HEK293T (cell line): ENCODE results near the gene SENP3.

Experiments used
- CTCF ChIA-PET: fragments of 350-600 bp; formaldehyde crosslinking; extraction: SDS; loops from one replicate; lab custom pipeline; 2021; ENCODE audit warnings: antibody characterized with exemption, inconsistent platforms; lab: Yijun Ruan, JAX
- POLR2A ChIA-PET: fragments of 350-600 bp; formaldehyde crosslinking; extraction: SDS; loops from one replicate; lab custom pipeline; 2020; ENCODE audit warnings: antibody characterized with exemption, inconsistent platforms; lab: Yijun Ruan, JAX
- DNase-seq: peaks from one replicate; pipeline ENCODE4 v3.0.0; 2012; ENCODE audit warnings: mixed read lengths; ENCODE audit errors: extremely low spot score
- ARNT ChIP-seq: fragments of 450-650 bp; IDR thresholded peaks from 2 replicates; pipeline ENCODE4 v1.6.1; 2017; ENCODE audit warnings: mild to moderate bottlenecking
- BHLHE40 ChIP-seq: fragments of 450-650 bp; IDR thresholded peaks from 2 replicates; pipeline ENCODE4 v1.6.1; 2016; ENCODE audit warnings: mild to moderate bottlenecking, moderate library complexity, borderline replicate concordance
- CTBP1 ChIP-seq: fragments of 450-650 bp; IDR thresholded peaks from 2 replicates; pipeline ENCODE4 v1.6.1; 2016; ENCODE audit warnings: borderline replicate concordance
- ELF4 ChIP-seq: fragments of 450-650 bp; IDR thresholded peaks from 2 replicates; pipeline ENCODE4 v1.6.1; 2017; ENCODE audit warnings: antibody characterized with exemption
- FOXA1 ChIP-seq: fragments of 450-650 bp; IDR thresholded peaks from 2 replicates; pipeline ENCODE4 v1.6.1; 2016; ENCODE audit warnings: mild to moderate bottlenecking
- FOXK2 ChIP-seq: fragments of 450-650 bp; IDR thresholded peaks from 2 replicates; pipeline ENCODE4 v1.6.1; 2016; ENCODE audit warnings: mild to moderate bottlenecking
- FOXM1 ChIP-seq: fragments of 450-650 bp; IDR thresholded peaks from 2 replicates; pipeline ENCODE4 v1.6.1; 2017; ENCODE audit warnings: mild to moderate bottlenecking, borderline replicate concordance
- HDGF ChIP-seq: fragments of 450-650 bp; IDR thresholded peaks from 2 replicates; pipeline ENCODE4 v1.6.1; 2017; ENCODE audit warnings: antibody characterized with exemption, borderline replicate concordance
- L3MBTL2 ChIP-seq: fragments of 450-650 bp; conservative IDR thresholded peaks from 2 replicates; pipeline ENCODE4 v1.6.1; 2016; ENCODE audit warnings: mild to moderate bottlenecking
- LEF1 ChIP-seq: fragments of 450-650 bp; IDR thresholded peaks from 2 replicates; pipeline ENCODE4 v1.6.1; 2017; ENCODE audit warnings: mild to moderate bottlenecking, borderline replicate concordance
- NFRKB ChIP-seq: fragments of 450-650 bp; IDR thresholded peaks from 2 replicates; pipeline ENCODE4 v1.6.1; 2016; ENCODE audit warnings: mild to moderate bottlenecking, moderate library complexity
- SP1 ChIP-seq: fragments of 450-650 bp; IDR thresholded peaks from 2 replicates; pipeline ENCODE4 v1.6.1; 2017
- SUZ12 ChIP-seq: fragments of 450-650 bp; IDR thresholded peaks from 2 replicates; pipeline ENCODE4 v1.6.1; 2016; ENCODE audit warnings: mild to moderate bottlenecking
- ZNF384 ChIP-seq: fragments of 450-650 bp; IDR thresholded peaks from 2 replicates; pipeline ENCODE4 v1.6.1; 2016
- TF ChIP-seq, protein P1 (sequence below): fragments of 450-650 bp; IDR thresholded peaks from 2 replicates; pipeline ENCODE4 v1.6.1; 2016

Gene SENP3

GRCh38 chr17:7579001-7579833, 17.5 kb downstream of the SENP3 start, which contains the start of gene CD68:
TSS of gene CD68 (plus strand) at chr17:7579638. CDS start at chr17:7579678, 40 bp downstream.
- POLR2A ChIA-PET: interaction anchor here (0.7 to 2.6 kb wide), 3 partner anchors 18 to 177 kb away, joined by 3 to 16 read pairs (median 4); partner anchors contain the start of genes SENP3, TP53 and WRAP53
- TF ChIP-seq SP1: no peak
- peak; percentile 43; the same call in 1 of the 2 replicates for TF ChIP-seq NFRKB
- no peak for TF ChIP-seq BHLHE40
- no peak for TF ChIP-seq HDGF
- no peak for TF ChIP-seq FOXM1
- no peak; the same call in 1 of the 2 replicates for TF ChIP-seq CTBP1
- peak; percentile 65 for TF ChIP-seq ELF4
- TF ChIP-seq FOXA1: no peak
- TF ChIP-seq LEF1: no peak
- no peak for TF ChIP-seq SUZ12
- no peak for TF ChIP-seq L3MBTL2
- TF ChIP-seq, protein P1, sequence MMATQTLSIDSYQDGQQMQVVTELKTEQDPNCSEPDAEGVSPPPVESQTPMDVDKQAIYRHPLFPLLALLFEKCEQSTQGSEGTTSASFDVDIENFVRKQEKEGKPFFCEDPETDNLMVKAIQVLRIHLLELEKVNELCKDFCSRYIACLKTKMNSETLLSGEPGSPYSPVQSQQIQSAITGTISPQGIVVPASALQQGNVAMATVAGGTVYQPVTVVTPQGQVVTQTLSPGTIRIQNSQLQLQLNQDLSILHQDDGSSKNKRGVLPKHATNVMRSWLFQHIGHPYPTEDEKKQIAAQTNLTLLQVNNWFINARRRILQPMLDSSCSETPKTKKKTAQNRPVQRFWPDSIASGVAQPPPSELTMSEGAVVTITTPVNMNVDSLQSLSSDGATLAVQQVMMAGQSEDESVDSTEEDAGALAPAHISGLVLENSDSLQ: 0 out of 2 replicates have a peak, but pooled peaks have one; percentile 6
- DNase-seq: no peak
- CTCF ChIA-PET: interaction anchor here (0.6 to 0.7 kb wide), 2 partner anchors 105 to 299 kb away, joined by 3 to 4 read pairs; no protein-coding TSS in a partner anchor

DNA sequence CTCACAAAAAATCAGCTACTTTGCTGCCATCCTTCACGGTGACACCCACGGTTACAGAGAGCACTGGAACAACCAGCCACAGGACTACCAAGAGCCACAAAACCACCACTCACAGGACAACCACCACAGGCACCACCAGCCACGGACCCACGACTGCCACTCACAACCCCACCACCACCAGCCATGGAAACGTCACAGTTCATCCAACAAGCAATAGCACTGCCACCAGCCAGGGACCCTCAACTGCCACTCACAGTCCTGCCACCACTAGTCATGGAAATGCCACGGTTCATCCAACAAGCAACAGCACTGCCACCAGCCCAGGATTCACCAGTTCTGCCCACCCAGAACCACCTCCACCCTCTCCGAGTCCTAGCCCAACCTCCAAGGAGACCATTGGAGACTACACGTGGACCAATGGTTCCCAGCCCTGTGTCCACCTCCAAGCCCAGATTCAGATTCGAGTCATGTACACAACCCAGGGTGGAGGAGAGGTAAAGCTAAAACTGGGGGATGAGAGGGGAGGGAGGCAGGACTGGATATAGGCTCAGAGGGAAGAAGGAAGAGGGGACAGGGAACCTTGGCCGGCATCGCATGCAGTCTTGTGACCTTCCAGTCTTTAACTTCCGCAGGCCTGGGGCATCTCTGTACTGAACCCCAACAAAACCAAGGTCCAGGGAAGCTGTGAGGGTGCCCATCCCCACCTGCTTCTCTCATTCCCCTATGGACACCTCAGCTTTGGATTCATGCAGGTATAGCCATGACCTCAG, 18.3 kb downstream of the SENP3 start:
- DNase-seq: no peak
- TF ChIP-seq L3MBTL2: no peak
- TF ChIP-seq, protein P1: peak; percentile 42; the same call in 1 of the 2 replicates
- ChIA-PET POLR2A (interaction anchor here (0.7 to 2.6 kb wide), 5 partner anchors 9 to 178 kb away, joined by 3 to 16 read pairs (median 4); partner anchors contain the start of genes SENP3, TP53 and WRAP53), CTCF (interaction anchor here (0.7 to 1.5 kb wide), 2 partner anchors 104 to 107 kb away, joined by 4 read pairs; partner anchors contain the start of gene TP53)

DNA sequence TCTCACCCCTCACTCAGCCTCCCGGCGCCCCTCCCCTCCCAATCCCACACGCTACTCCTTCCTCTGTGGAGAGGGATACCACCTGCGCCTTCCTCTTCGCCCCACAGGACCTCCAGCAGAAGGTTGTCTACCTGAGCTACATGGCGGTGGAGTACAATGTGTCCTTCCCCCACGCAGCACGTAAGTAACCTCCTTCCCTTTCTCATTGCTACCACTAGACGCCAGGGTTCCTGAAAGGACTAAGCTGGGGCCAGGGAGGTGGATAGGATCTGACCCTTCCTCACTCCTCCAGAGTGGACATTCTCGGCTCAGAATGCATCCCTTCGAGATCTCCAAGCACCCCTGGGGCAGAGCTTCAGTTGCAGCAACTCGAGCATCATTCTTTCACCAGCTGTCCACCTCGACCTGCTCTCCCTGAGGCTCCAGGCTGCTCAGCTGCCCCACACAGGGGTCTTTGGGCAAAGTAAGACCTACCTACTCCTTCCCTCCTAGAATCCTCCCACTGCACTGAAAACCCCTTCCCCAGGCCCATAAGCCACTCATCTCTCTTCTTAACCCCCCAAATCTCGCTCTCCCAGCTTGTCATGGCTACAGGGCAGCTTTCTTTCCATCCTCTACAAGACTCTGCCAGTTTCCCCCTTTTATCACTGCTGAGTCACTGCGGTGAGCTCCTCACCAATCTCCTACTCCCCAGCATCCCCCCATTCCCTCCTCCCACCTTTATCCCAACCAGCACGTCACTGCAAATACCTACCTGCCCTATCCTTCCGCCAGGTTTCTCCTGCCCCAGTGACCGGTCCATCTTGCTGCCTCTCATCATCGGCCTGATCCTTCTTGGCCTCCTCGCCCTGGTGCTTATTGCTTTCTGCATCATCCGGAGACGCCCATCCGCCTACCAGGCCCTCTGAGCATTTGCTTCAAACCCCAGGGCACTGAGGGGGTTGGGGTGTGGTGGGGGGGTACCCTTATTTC, 19.2 kb downstream of the SENP3 start:
- TF ChIP-seq FOXK2 (no peak), BHLHE40 (no peak), L3MBTL2 (no peak), SUZ12 (no peak), LEF1 (no peak), CTBP1 (no peak), ARNT (no peak)
- TF ChIP-seq, protein P1: no peak
- POLR2A ChIA-PET: interaction anchor here (1.4 to 2.6 kb wide), 4 partner anchors 9 to 107 kb away, joined by 4 to 16 read pairs (median 8); partner anchors contain the start of genes TP53 and WRAP53
- DNase-seq: no peak
- CTCF ChIA-PET: interaction anchor here (0.7 to 1.5 kb wide), 2 partner anchors 20 to 106 kb away, joined by 3 to 4 read pairs; partner anchors contain the start of genes SENP3 and TP53

- CTCF ChIA-PET: no interaction called here
- TF ChIP-seq ELF4 (no peak), HDGF (0 out of 2 replicates have a peak, but pooled peaks have one; percentile 47), ZNF384 (no peak)
- POLR2A ChIA-PET: interaction anchor here (1.8 to 3.4 kb wide), 6 partner anchors 9 to 253 kb away, joined by 10 to 49 read pairs (median 27); partner anchors contain the start of genes FXR2, NEURL4, SAT2 and SENP3
- no peak for DNase-seq
Measured at GRCh38 chr17:7582396-7583252, 20.9 kb downstream of the SENP3 start.
